ENCODE measurements around the gene KRTAP20-4.

The KRTAP20-4 gene

DNA sequence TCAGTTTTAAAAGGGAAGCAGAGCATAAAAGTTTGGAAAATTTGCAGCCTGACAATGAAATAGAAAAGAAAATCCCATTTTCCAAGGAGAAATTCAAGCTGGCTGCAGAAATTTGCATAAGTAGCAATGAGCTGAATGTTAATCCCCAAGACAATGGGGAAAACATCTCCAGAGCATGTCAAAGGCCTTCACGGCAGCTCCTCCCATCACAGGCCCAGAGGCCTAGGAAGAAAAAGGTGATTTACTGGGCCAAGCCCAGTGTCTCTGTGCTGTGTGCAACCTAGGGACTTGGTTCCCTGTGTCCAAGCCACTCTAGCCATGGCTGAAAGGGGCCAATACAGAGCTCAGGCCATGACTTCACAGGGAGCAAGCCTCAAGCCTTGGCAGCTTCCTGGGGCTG lies 48.3 kb downstream of the KRTAP20-4 start:
- no peak for DNase-seq
